Ovary (tissue), 3 donors: Measurements from ENCODE around the gene SLC7A5.

Experiments used
- CTCF ChIP-seq, 3 donors: fragments of 450-650 bp in 2 of 3; fragments of 200-600 bp in 1 of 3; IDR thresholded peaks; one replicate each; pipeline versions ENCODE4 v1.5.1 to v1.8.0; 2016 to 2022; ENCODE audit warnings: antibody characterized with exemption in 3 of 3, mild to moderate bottlenecking in 1 of 3
- EP300 ChIP-seq: sonication (generic); formaldehyde crosslinking; IDR thresholded peaks from one replicate; pipeline ENCODE4 v1.6.1; 2017; ENCODE audit warnings: antibody characterized with exemption
- POLR2A ChIP-seq: fragments of 450-650 bp; IDR thresholded peaks from one replicate; pipeline ENCODE4 v1.6.1; 2017; ENCODE audit warnings: antibody characterized with exemption, mild to moderate bottlenecking, moderate library complexity
- donor health status: DM: no; HTN: no; CAD: no.

GRCh38 chr16:87846705-87847466, 22.4 kb downstream of the SLC7A5 start:
- TF ChIP-seq CTCF (IDR thresholded peaks at IDR 0.05), result no peak
- no peak for TF ChIP-seq POLR2A
- no peak for TF ChIP-seq EP300
